Transverse colon (tissue), 4 donors: Measurements from ENCODE around the gene TBC1D8. TPM values are rescaled to one million over a fixed set of nuclear protein-coding genes. Genes with fewer than 3 reads are reported as not detected.
A peak's percentile ranks its signal among the peaks of the same experiment; 100 is the strongest.

ENCODE experiments used
- DNase-seq: peaks from one replicate; pipeline ENCODE4 v3.0.0-alpha.2; 2019
- H3K27ac ChIP-seq, 4 donors: fragments of 200-600 bp; sonication (generic); 2 replicates each; pipeline ENCODE4 v1.5.1; 2016 to 2018; ENCODE audit warnings: inconsistent platforms in 4 of 4
- H3K27me3 ChIP-seq: fragments of 200-600 bp; sonication (generic); 2 replicates; pipeline ENCODE4 v1.5.1; 2017; ENCODE audit warnings: inconsistent platforms
- H3K36me3 ChIP-seq, 4 donors: fragments of 200-600 bp; sonication (generic); 2 replicates each; pipeline ENCODE4 v1.5.1; 2017 to 2019; ENCODE audit warnings: inconsistent platforms in 4 of 4
- H3K4me1 ChIP-seq, 4 donors: fragments of 200-600 bp; sonication (generic); 2 replicates each; pipeline ENCODE4 v1.5.1; 2017 to 2020; ENCODE audit warnings: inconsistent platforms in 4 of 4
- H3K4me3 ChIP-seq, 4 donors: fragments of 200-600 bp; sonication (generic); 1 replicate in 1 of 4; 2 replicates in 3 of 4; pipeline versions ENCODE4 v1.5.1 to v1.6.1; 2017 to 2019; ENCODE audit warnings: inconsistent platforms in 4 of 4
- H3K9me3 ChIP-seq, 2 donors: fragments of 200-600 bp; sonication (generic); 2 replicates each; pipeline ENCODE4 v1.5.1; 2017 to 2019; ENCODE audit warnings: inconsistent platforms in 2 of 2
- EP300 ChIP-seq: sonication (generic); formaldehyde crosslinking; IDR thresholded peaks from one replicate; pipeline ENCODE4 v1.6.1; 2017; ENCODE audit warnings: antibody characterized with exemption, low read depth
- POLR2A ChIP-seq: fragments of 450-650 bp; IDR thresholded peaks from one replicate; pipeline ENCODE4 v1.6.1; 2016; ENCODE audit warnings: antibody characterized with exemption, mild to moderate bottlenecking, moderate library complexity
- POLR2AphosphoS5 ChIP-seq, 3 donors: sonication (generic); formaldehyde crosslinking; IDR thresholded peaks; one replicate each; pipeline ENCODE4 v1.6.1; 2016; ENCODE audit warnings: antibody characterized with exemption in 3 of 3
- WGBS, 2 donors: methylation state at CpG; one replicate each; pipeline ENCODE4 v1.1.5; 2018; ENCODE audit warnings: low coverage in 1 of 2; 5-methylcytosine and 5-hydroxymethylcytosine counted together
- in situ Hi-C, 4 donors: fragments of 200-750 bp; cut with MboI; loops; one replicate each; pipeline versions ENCODE4 v1.15.0 to v1.15.1; 2017; ENCODE audit warnings: low sequenced_read_pairs in 3 of 4, low pct_ligation_motif_present in 1 of 4, low pct_unique_long_range_greater_than_20kb in 1 of 4
- intact Hi-C: fragments of 100-400 bp; cut with DNase I; formaldehyde crosslinking; loops from one replicate; pipeline ENCODE4 v1.15.1; 2023; ENCODE audit warnings: low total_unique reads
- total RNA-seq, 4 donors: library from RNA; depleted of rRNA; stranded (reverse); fragments of >200 nt; gene quantifications; one replicate each; pipeline ENCODE4 v1.1.0, GENCODE V29; 2016
- TF ChIP-seq, protein P1 (sequence below), 5 experiments: fragments of 200-600 bp in 3 of 5; fragments of 450-650 bp in 2 of 5; sonication (generic) in 3 of 5; IDR thresholded peaks; 1 replicate in 2 of 5; 2 replicates in 3 of 5; pipeline ENCODE4 v1.5.1; 2016 to 2017; ENCODE audit warnings: antibody characterized with exemption in 5 of 5, inconsistent platforms in 3 of 5, mild to moderate bottlenecking in 2 of 5, moderate library complexity in 1 of 5

The TBC1D8 gene
- total RNA-seq, 4 donors from 2014 or later = 26.5 to 232 (median 88.4) TPM

DNA sequence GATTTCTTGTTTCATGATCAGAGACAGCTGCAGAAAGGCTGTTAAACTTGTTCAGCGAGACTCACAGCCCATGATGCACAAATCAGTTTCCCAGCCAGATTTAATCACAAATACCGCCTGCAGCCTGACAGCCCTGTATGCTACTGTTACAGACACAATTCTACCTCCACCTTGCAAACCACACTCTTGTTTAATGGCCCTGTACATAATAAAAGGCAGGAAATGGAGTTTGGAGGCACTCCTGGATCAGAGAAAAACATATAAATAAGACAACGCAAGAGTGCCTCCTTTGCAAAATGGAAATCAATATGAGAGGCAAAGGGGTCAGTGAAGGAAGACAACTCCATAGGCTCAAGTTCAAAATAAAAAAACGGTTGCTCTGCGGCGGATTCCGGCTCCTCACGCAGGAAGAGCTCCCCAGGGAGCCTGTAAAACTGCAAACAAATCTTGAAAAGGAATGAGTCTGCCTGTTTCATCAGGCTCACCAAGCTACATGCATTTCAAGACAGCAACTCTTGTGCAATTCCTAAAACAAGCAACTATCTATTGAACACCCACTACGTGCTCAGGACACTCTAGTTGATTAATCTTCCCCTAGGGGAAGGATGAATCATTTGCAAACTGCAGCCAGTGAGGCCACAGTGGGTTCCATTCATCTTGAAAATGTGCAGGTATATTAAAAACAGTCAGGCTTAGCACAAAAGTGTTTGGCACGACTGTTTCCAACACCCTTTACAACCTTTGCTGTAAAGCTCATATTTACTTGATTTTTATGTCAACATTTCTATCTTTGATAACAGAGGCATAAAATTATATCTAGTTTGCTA is 37.5 kb downstream of the TBC1D8 start:
- H3K9me3 ChIP-seq = no peaks in the 10 kb centered on the region
- peak overlapping the region; percentile 46 to 73 (median 72) for H3K27ac ChIP-seq
- H3K4me1 ChIP-seq = peaks cover 16 to 69% (median 46%) of the 10 kb centered on the region in 4 donors
- H3K27me3 ChIP-seq = no peaks in the 10 kb centered on the region
- DNase-seq = peak; percentile 30
- WGBS, 2 donors = 18 to 28% methylated on average over 9 to 10 of the region's 10 CpGs
- intact Hi-C loops = no loop called here
- no peaks in the 10 kb centered on the region for H3K36me3 ChIP-seq
- peak overlapping the region in 1 of 4 donors; percentile 8 for H3K4me3 ChIP-seq
- TF ChIP-seq EP300 (no peak), POLR2A (no peak), POLR2AphosphoS5 (IDR thresholded peaks at IDR 0.05) (no peak)
- TF ChIP-seq, protein P1, sequence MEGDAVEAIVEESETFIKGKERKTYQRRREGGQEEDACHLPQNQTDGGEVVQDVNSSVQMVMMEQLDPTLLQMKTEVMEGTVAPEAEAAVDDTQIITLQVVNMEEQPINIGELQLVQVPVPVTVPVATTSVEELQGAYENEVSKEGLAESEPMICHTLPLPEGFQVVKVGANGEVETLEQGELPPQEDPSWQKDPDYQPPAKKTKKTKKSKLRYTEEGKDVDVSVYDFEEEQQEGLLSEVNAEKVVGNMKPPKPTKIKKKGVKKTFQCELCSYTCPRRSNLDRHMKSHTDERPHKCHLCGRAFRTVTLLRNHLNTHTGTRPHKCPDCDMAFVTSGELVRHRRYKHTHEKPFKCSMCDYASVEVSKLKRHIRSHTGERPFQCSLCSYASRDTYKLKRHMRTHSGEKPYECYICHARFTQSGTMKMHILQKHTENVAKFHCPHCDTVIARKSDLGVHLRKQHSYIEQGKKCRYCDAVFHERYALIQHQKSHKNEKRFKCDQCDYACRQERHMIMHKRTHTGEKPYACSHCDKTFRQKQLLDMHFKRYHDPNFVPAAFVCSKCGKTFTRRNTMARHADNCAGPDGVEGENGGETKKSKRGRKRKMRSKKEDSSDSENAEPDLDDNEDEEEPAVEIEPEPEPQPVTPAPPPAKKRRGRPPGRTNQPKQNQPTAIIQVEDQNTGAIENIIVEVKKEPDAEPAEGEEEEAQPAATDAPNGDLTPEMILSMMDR (IDR thresholded peaks at IDR 0.05) = no peak
- in situ Hi-C loops = no loop called here

DNA sequence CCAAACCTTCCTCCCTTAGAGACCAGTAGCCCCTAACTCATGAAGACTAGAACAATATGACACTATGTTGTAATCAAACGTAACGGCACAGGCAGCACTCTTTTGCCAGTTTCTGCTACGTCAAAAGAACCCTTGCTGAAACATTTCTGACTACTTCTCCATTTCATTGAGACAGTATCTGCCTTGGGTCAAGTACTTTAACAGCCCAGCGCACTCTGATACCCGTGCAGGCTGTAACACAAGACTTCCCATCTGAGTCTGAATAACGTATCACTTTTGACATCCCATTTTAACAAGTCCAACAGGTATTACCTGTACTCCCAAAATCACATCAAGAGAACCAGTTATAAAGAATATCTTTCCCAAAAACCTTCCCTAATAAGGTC is 38.4 kb downstream of the TBC1D8 start:
- intact Hi-C loops = no loop called here
- H3K27ac ChIP-seq = peak overlapping the region in 3 of 4 donors; percentile 71 to 73 (median 72)

DNA sequence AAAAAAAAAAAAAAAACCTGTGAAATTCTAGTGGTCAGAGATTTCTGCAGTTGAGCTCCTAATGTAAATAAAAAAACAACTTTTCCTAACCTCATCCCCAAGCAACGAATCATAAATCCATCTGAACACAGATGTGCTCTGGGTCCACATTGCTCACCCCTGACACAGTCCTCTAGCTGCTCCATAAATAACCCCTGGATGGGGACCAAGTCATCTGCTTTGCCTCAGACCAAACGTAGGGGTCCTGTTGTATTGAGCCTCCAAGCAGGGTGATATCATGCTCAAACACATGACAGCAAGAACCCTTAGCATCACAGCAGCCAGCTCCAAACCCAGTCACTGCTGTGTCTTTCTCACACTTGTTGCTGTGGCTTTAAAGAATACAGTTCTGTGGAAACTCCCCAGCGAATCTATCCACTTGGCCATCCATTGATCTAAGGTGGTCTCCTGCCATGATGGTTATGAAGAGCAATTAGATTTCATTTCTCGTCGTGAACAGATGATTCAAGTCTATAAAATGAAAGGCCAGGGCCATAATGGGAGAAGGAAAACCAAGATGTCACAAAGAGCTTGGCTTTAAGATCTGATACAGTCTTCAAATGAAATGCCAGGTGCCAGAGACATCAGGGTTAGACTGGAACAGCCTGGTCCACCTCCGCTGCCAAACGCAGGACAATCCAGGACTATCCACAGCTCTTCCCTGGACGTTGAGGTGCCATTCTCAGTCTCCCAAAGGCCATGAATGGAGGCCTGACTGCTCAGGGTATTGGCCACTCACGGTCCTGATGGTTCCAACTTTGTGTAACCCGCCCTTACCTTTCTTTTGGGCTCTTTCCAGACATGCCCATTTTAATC is 39.0 kb downstream of the TBC1D8 start:
- no peak for DNase-seq
- in situ Hi-C loops = no loop called here
- TF ChIP-seq POLR2A (no peak), EP300 (no peak)
- TF ChIP-seq, protein P1 (IDR thresholded peaks at IDR 0.05) = no peak
- intact Hi-C loops = no loop called here
- Histone ChIP-seq H3K27ac (peak overlapping the region in 2 of 4 donors; percentile 4 to 72), H3K27me3 (no peaks in the 10 kb centered on the region), H3K4me1 (peaks cover 16 to 69% (median 46%) of the 10 kb centered on the region in 4 donors), H3K9me3 (no peaks in the 10 kb centered on the region), H3K4me3 (no peak overlapping the region), H3K36me3 (no peaks in the 10 kb centered on the region)
- 57 to 71% methylated on average over 2 to 10 of the region's 10 CpGs for WGBS, 2 donors

More for the DNA sequence above, 38.4 kb downstream of the TBC1D8 start:
- no peaks in the 10 kb centered on the region for H3K9me3 ChIP-seq
- H3K4me1 ChIP-seq = peaks cover 16 to 69% (median 46%) of the 10 kb centered on the region in 4 donors
- TF ChIP-seq, protein P1 (IDR thresholded peaks at IDR 0.05) = no peak
- TF ChIP-seq EP300 (no peak), POLR2AphosphoS5 (IDR thresholded peaks at IDR 0.05) (no peak), POLR2A (no peak)
- no peak overlapping the region for H3K4me3 ChIP-seq
- 35 to 58% methylated on average over 3 to 6 of the region's 6 CpGs for WGBS, 2 donors
- in situ Hi-C loops = no loop called here
- H3K36me3 ChIP-seq = no peaks in the 10 kb centered on the region
- no peaks in the 10 kb centered on the region for H3K27me3 ChIP-seq
- no peak for DNase-seq

DNA sequence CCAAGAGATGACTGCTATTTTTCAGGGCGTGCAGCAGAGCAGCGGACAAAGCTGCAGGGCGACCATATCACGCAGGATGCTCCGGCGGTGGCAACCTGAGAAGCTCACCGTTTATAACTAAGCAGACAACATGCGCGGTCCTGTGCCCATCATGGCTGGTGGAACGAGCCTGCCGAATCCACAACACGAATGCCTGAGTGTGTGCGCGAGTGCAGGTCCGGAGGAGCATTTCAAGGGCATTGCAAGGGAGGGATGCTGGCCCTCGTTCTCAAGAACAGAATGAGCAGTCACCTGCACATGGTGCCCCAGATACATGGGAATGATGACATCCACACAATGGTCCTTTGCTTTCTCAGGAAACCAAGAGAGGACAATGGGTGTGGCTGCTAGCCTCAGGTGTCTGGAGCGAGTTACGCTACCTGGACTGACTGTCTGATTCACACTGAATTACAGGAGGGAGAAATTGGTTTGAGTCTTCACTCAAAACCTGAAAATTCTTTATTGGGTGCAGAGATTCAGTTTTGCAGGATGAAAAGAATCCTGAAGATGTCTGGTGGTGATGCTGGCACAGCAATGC is 39.8 kb downstream of the TBC1D8 start:
- in situ Hi-C loops (no loop called here), intact Hi-C loops (no loop called here)
- H3K4me3 ChIP-seq = no peak overlapping the region
- H3K27me3 ChIP-seq = no peaks in the 10 kb centered on the region
- TF ChIP-seq POLR2A (no peak), POLR2AphosphoS5 (IDR thresholded peaks at IDR 0.05) (no peak), EP300 (no peak)
- TF ChIP-seq, protein P1 (IDR thresholded peaks at IDR 0.05) = no peak
- DNase-seq = no peak
- H3K27ac ChIP-seq = no peak overlapping the region
- 96% methylated on average over 18 of the region's 18 CpGs; no CpG with 5 or more reads in 1 of the 2 donors for WGBS, 2 donors
- H3K36me3 ChIP-seq = no peaks in the 10 kb centered on the region
- peaks cover 18 to 71% (median 49%) of the 10 kb centered on the region in 4 donors for H3K4me1 ChIP-seq
- H3K9me3 ChIP-seq = no peaks in the 10 kb centered on the region
